ENCODE results near the gene FAM124A.

DNA sequence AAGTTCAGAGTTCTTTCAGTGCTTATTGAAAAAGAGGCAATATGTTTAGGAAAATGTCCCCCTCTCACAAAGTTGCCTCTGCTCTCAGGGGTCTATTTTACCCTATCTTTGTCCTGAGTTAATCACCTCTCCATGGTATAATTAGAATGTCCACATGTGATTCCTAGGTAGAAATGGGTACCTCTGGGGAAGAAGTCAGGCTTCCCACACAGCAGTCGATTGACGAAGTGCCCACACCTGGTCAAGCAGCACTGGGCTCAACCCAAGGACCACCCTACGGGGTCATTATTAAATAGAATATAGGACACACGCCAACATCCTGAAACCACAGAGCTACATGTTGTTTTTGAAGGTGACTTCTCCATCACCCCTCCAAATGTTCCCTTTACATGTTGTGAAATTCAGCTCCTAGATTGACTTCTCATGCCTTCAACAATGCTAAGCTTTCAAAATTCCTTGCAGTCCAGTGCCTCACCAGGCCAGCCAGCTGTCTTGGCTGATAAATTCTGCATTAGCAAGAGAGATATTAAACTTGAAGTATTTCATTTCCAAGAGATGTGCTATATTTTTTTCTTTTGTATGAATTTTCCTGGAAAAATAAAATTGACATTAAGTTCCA lies 43.6 kb upstream of the FAM124A start:
- TF ChIP-seq POLR2AphosphoS5 (IDR thresholded peaks at IDR 0.05): no peak
- no peak for TF ChIP-seq CTCF (IDR thresholded peaks at IDR 0.05)
- TF ChIP-seq POLR2A (IDR thresholded peaks at IDR 0.05): no peak
- no peak for TF ChIP-seq EP300 (IDR thresholded peaks at IDR 0.05)
